MM.1S (cell line): Measurements from ENCODE around the gene NDOR1.

ENCODE experiments used
- EZH2 ChIP-seq: fragments of 300-600 bp; sonication (generic); optimal IDR thresholded peaks from 2 replicates; pipeline ENCODE3; 2017; ENCODE audit warnings: low read depth, mild to moderate bottlenecking, antibody characterized with exemption, low read length, mixed read lengths
- EZH2phosphoT487 ChIP-seq: fragments of 300-600 bp; sonication (generic); IDR thresholded peaks from 2 replicates; pipeline ENCODE4 v1.6.1; 2018; ENCODE audit warnings: antibody characterized with exemption, low read length
- TF ChIP-seq, protein P1 (sequence below): fragments of 300-600 bp; sonication (generic); IDR thresholded peaks from 2 replicates; pipeline ENCODE4 v1.5.1; 2016; ENCODE audit warnings: antibody characterized with exemption, low read length, mixed read lengths

DNA sequence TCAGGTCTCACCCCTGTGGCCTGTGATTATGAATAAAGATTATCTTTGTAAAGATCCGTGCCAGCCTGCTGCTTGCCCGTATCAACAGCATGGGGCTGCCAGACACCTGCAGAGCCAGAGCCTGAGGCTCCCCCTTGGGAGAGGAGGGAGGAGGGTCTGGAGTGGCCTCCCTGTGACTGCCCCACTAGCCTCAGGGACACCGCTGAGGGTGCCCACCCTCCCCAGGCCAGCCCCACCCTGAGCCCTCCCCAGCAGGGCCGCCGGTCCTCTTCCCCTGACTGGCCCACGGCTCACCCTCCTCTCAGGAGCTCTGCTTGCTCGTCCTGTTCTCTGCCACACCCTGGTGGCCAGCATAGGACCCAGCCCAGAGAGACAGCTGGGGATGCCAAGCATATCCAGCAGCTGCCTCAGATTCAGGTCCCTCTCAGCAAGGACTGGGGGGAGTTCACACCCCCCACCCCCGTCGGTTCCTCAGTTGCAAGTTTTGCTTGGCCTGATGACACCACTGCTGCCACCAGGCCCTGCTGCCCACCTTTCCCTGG, 15.1 kb upstream of the NDOR1 start:
- TF ChIP-seq EZH2 (no peak), EZH2phosphoT487 (no peak)
- TF ChIP-seq, protein P1, sequence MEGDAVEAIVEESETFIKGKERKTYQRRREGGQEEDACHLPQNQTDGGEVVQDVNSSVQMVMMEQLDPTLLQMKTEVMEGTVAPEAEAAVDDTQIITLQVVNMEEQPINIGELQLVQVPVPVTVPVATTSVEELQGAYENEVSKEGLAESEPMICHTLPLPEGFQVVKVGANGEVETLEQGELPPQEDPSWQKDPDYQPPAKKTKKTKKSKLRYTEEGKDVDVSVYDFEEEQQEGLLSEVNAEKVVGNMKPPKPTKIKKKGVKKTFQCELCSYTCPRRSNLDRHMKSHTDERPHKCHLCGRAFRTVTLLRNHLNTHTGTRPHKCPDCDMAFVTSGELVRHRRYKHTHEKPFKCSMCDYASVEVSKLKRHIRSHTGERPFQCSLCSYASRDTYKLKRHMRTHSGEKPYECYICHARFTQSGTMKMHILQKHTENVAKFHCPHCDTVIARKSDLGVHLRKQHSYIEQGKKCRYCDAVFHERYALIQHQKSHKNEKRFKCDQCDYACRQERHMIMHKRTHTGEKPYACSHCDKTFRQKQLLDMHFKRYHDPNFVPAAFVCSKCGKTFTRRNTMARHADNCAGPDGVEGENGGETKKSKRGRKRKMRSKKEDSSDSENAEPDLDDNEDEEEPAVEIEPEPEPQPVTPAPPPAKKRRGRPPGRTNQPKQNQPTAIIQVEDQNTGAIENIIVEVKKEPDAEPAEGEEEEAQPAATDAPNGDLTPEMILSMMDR = no peak
